Measurements from ENCODE around the gene ABHD12B. TPM values are rescaled to one million over a fixed set of nuclear protein-coding genes. Genes with fewer than 3 reads are reported as not detected.

The ABHD12B gene
- total and polyA plus RNA-seq, 2 experiments from 2014 or later, result 9.0 to 52.8 TPM

DNA sequence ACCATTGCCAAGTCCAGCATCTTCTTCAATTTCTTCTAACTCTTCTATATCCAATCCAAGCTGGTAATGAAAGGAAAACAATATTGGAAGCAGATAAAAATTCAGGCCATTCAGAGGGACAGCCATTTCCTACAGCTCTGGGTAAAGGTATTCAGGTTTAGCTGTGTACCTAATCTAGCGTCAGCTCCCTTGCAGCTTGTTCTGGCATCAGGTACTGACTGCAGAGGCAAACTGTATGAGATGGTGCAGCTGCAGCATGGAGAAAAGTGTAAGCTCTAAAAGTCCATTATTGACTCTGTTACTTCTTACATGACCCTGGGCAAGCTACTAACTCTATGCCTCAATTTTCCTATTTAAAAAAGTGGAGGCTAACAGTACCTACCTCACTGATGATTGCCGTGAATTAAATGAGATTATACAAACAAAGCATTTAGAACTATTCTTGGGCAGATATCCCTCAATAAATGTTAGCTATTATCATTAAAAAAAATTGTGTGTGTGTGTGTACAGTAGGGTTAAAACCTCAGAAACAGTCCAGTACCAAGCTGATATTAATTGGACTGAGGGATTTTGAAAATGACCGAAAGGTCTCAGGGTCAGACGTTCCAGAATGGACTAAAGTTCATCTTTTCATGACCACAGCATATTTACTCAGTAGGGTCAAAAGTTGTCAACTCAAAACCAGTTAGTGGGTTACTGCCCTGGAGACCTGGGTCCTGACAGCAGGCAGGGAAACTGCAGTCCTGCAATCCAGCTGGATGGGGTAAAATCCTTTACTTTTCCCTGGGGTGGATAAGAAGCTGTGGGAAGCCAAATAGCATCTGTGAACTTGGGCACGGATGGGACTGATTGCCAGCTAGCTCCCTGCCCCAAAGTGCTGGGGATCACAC, 63.5 kb downstream of the ABHD12B start:
- Histone ChIP-seq H3K79me2 (replicated peaks; ENCODE audit: insufficient read depth) (no peaks in the 10 kb centered on the region; the same call in 1 of the 2 replicates), H3F3A (replicated peaks; ENCODE audit: low read depth) (no peaks in the 10 kb centered on the region; the same call in 1 of the 2 replicates), H3K4me1 (ENCODE audit: insufficient read depth) (no peaks in the 10 kb centered on the region), H3K27ac (ENCODE audit: low read depth) (no peak overlapping the region), H2AFZ (no peak overlapping the region), H3K4me2 (no peak overlapping the region), H3K9me2 (ENCODE audit: insufficient read depth) (no peaks in the 10 kb centered on the region), H3K36me3 (ENCODE audit: insufficient read depth) (peaks cover 22% of the 10 kb centered on the region), H3K27me3 (ENCODE audit: insufficient read depth) (no peaks in the 10 kb centered on the region), H3K4me3 (no peak overlapping the region), H4K20me1 (replicated peaks; ENCODE audit: insufficient read depth) (peaks cover 5% of the 10 kb centered on the region)
- H3K27ac Mint-ChIP-seq, result no peak overlapping the region
- H3K9me3 Mint-ChIP-seq, result no peaks in the 10 kb centered on the region
- DNase-seq (ENCODE audit: low spot score), result no peak
- peaks cover 10% of the 10 kb centered on the region for H3K36me3 Mint-ChIP-seq (ENCODE audit: low read depth)
- TF ChIP-seq CREB1 (CRISPR knock-in tag; IDR thresholded peaks at IDR 0.05; ENCODE audit: low read depth), result no peak
- H3K4me3 Mint-ChIP-seq, result no peak overlapping the region
- H3K4me1 Mint-ChIP-seq, result peaks cover 4% of the 10 kb centered on the region; the same call in 2 of the 3 replicates
- H3K27me3 Mint-ChIP-seq (ENCODE audit: insufficient read depth, low read depth, poor library complexity), result no peaks in the 10 kb centered on the region
- no peak for ATAC-seq

DNA sequence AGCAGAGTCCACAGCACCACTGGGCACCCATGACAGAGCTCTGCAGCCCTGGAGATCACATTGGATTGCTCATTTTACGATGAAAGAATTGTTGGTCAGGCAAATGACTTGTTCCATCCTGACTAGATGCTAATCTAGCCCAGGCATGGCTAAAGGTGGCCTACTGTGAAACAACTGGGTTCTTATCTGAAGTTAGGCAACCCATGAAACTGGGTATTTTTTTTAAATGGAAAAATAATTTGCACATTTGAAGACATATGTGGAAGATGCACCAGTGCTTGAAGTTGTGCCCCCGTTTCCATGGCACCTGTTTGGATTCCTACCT, 64.1 kb downstream of the ABHD12B start:
- H3K4me3 Mint-ChIP-seq, result no peak overlapping the region
- Histone ChIP-seq H3K4me1 (ENCODE audit: insufficient read depth) (no peaks in the 10 kb centered on the region), H3K79me2 (replicated peaks; ENCODE audit: insufficient read depth) (peaks cover 4% of the 10 kb centered on the region; the same call in 1 of the 2 replicates), H3F3A (replicated peaks; ENCODE audit: low read depth) (no peaks in the 10 kb centered on the region; the same call in 1 of the 2 replicates), H3K27ac (ENCODE audit: low read depth) (no peak overlapping the region), H3K4me3 (no peak overlapping the region), H3K9me2 (ENCODE audit: insufficient read depth) (no peaks in the 10 kb centered on the region), H3K4me2 (no peak overlapping the region), H2AFZ (no peak overlapping the region), H3K36me3 (ENCODE audit: insufficient read depth) (peaks cover 21% of the 10 kb centered on the region), H4K20me1 (replicated peaks; ENCODE audit: insufficient read depth) (peaks cover 5% of the 10 kb centered on the region), H3K27me3 (ENCODE audit: insufficient read depth) (no peaks in the 10 kb centered on the region)
- H3K27me3 Mint-ChIP-seq (ENCODE audit: insufficient read depth, low read depth, poor library complexity), result no peaks in the 10 kb centered on the region
- no peak for TF ChIP-seq ZNF114 (CRISPR knock-in tag; IDR thresholded peaks at IDR 0.05)
- no peak for TF ChIP-seq STAT1 (IDR thresholded peaks at IDR 0.05; ENCODE audit: unreplicated experiment)
- H3K27ac Mint-ChIP-seq, result no peak overlapping the region
- DNase-seq (ENCODE audit: low spot score) (no peak), ATAC-seq (no peak)
- no peaks in the 10 kb centered on the region for H3K9me3 Mint-ChIP-seq
- H3K36me3 Mint-ChIP-seq (ENCODE audit: low read depth), result peaks cover 12% of the 10 kb centered on the region
- H3K4me1 Mint-ChIP-seq, result peaks cover 4% of the 10 kb centered on the region; the same call in 2 of the 3 replicates

DNA sequence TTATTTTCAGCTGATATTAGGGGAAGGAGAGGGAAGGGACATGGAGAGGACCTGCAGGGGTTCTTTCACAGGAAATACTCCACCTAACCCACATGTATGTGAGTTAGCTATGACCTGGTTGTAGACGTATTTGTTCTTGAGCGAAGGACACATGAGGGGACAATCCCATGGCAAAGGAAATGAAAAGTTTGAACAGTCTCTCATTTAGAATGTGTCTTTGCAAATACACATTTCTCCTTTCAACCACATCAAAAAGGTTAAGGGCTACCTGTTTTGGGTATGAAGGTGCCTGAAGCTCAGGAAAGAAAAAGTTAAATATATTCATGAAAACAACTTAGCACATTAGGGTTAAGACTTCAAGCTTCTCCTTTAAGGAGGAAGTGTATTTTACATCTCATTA, 65.0 kb downstream of the ABHD12B start:
- Histone ChIP-seq H3K4me2 (no peak overlapping the region), H3K79me2 (replicated peaks; ENCODE audit: insufficient read depth) (peaks cover 6% of the 10 kb centered on the region)
- TF ChIP-seq STAT1 (IDR thresholded peaks at IDR 0.05; ENCODE audit: unreplicated experiment) (no peak), CREB1 (CRISPR knock-in tag; IDR thresholded peaks at IDR 0.05; ENCODE audit: low read depth) (no peak), JUNB (IDR thresholded peaks at IDR 0.05; ENCODE audit: unreplicated experiment) (no peak), EZH2phosphoT487 (IDR thresholded peaks at IDR 0.05; ENCODE audit: unreplicated experiment) (no peak), POLR2AphosphoS5 (IDR thresholded peaks at IDR 0.05; ENCODE audit: low read depth) (no peak)
- TF ChIP-seq, protein P1, sequence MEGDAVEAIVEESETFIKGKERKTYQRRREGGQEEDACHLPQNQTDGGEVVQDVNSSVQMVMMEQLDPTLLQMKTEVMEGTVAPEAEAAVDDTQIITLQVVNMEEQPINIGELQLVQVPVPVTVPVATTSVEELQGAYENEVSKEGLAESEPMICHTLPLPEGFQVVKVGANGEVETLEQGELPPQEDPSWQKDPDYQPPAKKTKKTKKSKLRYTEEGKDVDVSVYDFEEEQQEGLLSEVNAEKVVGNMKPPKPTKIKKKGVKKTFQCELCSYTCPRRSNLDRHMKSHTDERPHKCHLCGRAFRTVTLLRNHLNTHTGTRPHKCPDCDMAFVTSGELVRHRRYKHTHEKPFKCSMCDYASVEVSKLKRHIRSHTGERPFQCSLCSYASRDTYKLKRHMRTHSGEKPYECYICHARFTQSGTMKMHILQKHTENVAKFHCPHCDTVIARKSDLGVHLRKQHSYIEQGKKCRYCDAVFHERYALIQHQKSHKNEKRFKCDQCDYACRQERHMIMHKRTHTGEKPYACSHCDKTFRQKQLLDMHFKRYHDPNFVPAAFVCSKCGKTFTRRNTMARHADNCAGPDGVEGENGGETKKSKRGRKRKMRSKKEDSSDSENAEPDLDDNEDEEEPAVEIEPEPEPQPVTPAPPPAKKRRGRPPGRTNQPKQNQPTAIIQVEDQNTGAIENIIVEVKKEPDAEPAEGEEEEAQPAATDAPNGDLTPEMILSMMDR (conservative IDR thresholded peaks at IDR 0.05; ENCODE audit: low read depth in 2 of 2), result no peak

More for the DNA sequence above, 65.0 kb downstream of the ABHD12B start:
- H3K27ac Mint-ChIP-seq, result no peak overlapping the region
- H3K36me3 Mint-ChIP-seq (ENCODE audit: low read depth), result peaks cover 16% of the 10 kb centered on the region
- Histone ChIP-seq H3K4me3 (no peak overlapping the region), H3K27ac (ENCODE audit: low read depth) (no peak overlapping the region), H3K36me3 (ENCODE audit: insufficient read depth) (peaks cover 17% of the 10 kb centered on the region; the same call in 1 of the 2 replicates), H3K27me3 (ENCODE audit: insufficient read depth) (no peaks in the 10 kb centered on the region), H3K4me1 (ENCODE audit: insufficient read depth) (no peaks in the 10 kb centered on the region), H3F3A (replicated peaks; ENCODE audit: low read depth) (no peaks in the 10 kb centered on the region; the same call in 1 of the 2 replicates), H3K9me2 (ENCODE audit: insufficient read depth) (no peaks in the 10 kb centered on the region), H4K20me1 (replicated peaks; ENCODE audit: insufficient read depth) (peaks cover 5% of the 10 kb centered on the region; the same call in 1 of the 2 replicates), H2AFZ (no peak overlapping the region)
- no peaks in the 10 kb centered on the region for H3K9me3 Mint-ChIP-seq
- no peak for ATAC-seq
- DNase-seq (ENCODE audit: low spot score), result no peak
- H3K27me3 Mint-ChIP-seq (ENCODE audit: insufficient read depth, low read depth, poor library complexity), result no peaks in the 10 kb centered on the region
- peaks cover 4% of the 10 kb centered on the region; the same call in 2 of the 3 replicates for H3K4me1 Mint-ChIP-seq
- H3K4me3 Mint-ChIP-seq, result no peak overlapping the region

Measured in GM23338 (cell line).